GM18505 (cell line): ENCODE measurements around the gene CLEC14A.

ENCODE experiments used
- ATAC-seq: cut with Tn5 transposase; IDR thresholded peaks from one replicate; pipeline ENCODE4 v1.9.1; 2021; ENCODE audit not compliant: unreplicated experiment
- POLR2A ChIP-seq: IDR thresholded peaks from 4 replicates; pipeline ENCODE4 v1.6.1; 2011; ENCODE audit warnings: borderline replicate concordance; ENCODE audit not compliant: insufficient read depth, insufficient read length; ENCODE audit errors: extremely low read depth

The CLEC14A gene

DNA sequence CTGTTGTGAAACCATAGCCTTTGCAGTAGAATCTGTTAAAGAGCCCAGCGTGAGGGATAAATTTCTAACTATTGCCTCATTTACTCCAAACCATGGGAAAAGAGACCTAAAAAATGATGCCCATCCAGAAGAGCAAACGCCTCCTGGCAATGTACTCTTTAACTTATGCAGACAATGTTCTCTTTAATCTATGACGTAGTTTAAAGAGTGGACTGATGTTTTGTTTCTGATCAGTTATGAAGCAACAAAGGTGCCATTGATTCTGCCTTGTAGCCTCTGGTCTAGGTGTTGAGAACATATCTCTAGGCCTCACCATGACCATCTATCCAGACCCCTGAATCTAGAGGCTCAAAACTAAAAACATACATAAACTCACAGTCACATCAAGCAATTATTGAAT is 34.8 kb downstream of the CLEC14A start:
- no peak for ATAC-seq
- TF ChIP-seq POLR2A: no peak

DNA sequence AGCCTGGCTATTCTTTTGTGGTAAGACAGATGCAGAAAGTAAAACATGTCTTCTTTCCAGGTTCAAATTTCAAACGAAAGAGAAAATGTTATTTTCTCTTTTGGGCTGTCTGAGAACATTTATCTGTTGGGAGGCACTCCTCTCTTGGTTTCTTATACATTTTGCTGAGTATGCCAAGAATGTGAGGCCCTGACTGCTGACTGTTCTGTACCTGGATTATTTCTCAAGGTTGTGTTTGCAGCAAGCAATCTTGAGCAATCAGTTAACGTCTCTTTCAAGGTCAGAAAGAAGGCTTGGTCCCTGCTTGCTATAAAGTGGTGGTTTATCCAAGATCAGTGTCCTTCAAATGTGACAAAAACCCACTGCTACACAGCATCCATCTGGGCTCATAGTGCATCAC is 38.3 kb downstream of the CLEC14A start:
- ATAC-seq: no peak
- TF ChIP-seq POLR2A: no peak

DNA sequence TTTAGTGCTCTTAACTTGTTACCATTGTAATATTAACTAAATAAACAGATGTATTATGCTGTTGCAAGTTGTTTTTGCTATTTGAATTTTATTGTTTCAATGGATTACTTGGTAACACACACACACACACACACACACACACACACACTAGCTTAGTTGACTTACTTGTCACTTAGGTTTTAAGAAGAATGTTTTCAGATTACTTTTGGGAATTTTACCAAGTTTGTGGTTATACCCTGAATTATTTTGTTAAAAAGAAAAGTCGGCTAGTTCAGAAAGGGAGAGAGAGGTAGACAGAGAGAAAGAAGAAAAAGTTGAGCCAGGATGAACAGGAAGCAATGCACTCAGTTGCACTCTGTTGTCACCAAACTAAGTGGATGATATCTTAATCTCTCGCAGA is 42.9 kb downstream of the CLEC14A start:
- no peak for ATAC-seq
- no peak for TF ChIP-seq POLR2A

DNA sequence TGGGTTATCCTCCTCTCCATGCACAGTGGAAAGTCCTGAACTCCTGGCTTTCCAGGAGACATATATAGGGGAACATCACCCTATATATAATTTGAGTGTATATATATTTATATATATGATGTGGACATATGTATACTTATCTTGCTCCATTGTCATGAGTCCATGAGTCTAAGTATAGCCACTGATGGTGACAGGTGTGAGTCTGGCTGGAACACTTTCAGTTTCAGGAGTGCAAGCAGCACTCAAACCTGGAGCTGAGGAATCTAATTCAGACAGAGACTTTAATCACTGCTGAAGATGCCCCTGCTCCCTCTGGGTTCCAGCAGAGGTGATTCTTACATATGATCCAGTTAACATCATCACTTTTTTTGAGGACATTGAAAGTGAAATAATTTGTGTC is 43.8 kb downstream of the CLEC14A start:
- no peak for ATAC-seq

DNA sequence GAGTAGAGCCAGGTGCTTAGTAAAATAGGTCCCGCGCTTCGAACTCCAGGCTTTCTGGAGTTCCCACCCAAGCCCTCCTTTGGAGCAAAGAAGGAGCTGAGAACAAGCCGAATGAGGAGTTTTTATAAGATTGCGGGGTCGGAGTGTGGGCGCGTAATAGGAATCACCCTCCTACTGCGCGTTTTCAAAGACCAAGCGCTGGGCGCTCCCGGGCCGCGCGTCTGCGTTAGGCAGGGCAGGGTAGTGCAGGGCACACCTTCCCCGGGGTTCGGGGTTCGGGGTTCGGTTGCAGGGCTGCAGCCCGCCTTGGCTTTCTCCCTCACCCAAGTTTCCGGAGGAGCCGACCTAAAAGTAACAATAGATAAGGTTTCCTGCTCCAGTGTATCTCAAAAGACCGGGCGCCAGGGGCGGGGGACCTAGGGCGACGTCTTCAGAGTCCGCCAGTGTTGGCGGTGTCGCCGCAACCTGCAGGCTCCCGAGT is 44.6 kb downstream of the CLEC14A start:
- no peak for TF ChIP-seq POLR2A
- no peak for ATAC-seq

More for the DNA sequence above, 43.8 kb downstream of the CLEC14A start:
- TF ChIP-seq POLR2A: no peak

DNA sequence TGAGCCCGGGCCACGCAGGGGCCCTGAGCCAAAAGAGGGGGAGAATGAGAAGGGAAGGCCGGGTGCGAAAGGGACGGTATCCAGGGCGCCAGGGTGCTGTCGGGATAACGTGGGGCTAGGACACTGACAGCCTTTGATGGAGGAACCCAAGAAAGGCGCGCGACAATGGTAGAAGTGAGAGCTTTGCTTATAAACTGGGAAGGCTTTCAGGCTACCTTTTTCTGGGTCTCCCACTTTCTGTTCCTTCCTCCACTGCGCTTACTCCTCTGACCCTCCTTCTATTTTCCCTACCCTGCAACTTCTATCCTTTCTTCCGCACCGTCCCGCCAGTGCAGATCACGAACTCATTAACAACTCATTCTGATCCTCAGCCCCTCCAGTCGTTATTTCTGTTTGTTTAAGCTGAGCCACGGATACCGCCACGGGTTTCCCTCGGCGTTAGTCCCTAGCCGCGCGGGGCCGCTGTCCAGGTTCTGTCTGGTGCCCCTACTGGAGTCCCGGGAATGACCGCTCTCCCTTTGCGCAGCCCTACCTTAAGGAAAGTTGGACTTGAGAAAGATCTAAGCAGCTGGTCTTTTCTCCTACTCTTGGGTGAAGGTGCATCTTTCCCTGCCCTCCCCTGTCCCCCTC is 45.2 kb downstream of the CLEC14A start:
- TF ChIP-seq POLR2A: no peak
- ATAC-seq: no peak

DNA sequence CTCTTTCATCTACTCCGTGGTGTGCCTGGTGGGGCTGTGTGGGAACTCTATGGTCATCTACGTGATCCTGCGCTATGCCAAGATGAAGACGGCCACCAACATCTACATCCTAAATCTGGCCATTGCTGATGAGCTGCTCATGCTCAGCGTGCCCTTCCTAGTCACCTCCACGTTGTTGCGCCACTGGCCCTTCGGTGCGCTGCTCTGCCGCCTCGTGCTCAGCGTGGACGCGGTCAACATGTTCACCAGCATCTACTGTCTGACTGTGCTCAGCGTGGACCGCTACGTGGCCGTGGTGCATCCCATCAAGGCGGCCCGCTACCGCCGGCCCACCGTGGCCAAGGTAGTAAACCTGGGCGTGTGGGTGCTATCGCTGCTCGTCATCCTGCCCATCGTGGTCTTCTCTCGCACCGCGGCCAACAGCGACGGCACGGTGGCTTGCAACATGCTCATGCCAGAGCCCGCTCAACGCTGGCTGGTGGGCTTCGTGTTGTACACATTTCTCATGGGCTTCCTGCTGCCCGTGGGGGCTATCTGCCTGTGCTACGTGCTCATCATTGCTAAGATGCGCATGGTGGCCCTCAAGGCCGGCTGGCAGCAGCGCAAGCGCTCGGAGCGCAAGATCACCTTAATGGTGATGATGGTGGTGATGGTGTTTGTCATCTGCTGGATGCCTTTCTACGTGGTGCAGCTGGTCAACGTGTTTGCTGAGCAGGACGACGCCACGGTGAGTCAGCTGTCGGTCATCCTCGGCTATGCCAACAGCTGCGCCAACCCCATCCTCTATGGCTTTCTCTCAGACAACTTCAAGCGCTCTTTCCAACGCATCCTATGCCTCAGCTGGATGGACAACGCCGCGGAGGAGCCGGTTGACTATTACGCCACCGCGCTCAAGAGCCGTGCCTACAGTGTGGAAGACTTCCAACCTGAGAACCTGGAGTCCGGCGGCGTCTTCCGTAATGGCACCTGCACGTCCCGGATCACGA is 46.0 kb downstream of the CLEC14A start:
- TF ChIP-seq POLR2A: no peak
- ATAC-seq: no peak

DNA sequence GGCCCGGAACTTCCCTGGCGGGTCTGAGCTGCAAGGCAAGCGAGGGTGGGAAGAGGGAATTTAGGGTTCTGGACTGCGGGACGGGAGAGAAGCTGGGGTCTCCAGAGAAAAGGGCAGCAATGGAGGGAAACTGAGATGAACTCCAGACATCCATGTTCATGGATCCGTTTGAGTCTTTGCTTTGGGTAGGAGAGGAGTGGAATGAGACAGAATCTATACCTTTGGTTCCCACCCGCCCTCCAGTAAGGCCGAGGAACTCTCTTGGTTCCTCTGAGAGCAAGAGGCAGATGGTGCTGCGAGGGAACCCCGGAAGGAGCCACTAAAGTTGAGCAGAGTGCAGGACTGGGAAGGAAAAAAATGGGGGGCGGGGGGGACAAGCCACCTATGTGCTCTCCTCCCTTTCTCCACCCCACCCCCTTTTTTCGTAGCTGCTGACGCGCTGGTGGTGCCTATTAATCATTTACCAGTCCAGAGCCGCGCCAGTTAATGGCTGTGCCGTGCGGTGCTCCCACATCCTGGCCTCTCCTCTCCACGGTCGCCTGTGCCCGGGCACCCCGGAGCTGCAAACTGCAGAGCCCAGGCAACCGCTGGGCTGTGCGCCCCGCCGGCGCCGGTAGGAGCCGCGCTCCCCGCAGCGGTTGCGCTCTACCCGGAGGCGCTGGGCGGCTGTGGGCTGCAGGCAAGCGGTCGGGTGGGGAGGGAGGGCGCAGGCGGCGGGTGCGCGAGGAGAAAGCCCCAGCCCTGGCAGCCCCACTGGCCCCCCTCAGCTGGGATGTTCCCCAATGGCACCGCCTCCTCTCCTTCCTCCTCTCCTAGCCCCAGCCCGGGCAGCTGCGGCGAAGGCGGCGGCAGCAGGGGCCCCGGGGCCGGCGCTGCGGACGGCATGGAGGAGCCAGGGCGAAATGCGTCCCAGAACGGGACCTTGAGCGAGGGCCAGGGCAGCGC is 47.0 kb downstream of the CLEC14A start:
- TF ChIP-seq POLR2A: no peak
- no peak for ATAC-seq

DNA sequence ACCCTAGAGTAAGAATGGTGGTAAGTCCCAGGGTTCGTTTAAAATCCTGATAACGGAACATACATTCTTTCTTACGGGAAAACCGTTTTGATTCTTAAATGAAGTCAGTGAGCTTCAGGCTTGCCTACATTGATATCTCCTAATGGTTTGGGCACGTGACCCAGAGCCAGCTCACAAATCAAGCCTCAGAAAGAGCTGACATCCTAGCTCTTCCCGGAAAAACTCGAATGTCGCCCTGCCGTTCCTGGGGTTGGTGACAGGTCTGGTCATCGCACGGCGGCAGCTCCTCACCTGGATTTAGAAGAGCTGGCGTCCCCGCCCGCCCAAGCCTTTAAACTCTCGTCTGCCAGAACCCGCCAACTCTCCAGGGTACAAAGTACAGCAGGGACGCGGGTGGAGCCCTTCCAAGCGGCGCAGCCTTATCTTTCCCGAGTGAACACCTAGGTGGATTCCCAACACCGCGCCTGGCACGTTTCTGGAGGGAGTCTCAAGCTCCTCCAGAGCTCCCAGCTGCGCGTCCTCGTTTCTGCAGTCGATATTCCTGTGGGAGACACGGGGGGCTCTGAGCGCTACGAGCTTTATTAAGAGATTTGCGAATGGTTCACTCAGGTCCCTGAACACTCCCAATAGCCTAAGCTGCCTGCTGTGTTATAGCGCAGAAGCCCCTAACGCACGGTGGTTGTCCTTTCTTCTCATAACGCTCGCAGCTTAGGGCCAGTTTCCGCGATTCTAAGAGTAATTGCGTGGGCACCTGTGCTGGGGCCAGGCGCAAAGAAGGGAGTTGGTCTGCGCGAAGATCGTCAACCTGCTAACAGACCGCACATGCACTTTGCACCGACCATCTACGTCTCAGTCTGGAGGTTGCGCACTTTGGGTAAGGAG is 47.9 kb downstream of the CLEC14A start, which contains the start of gene SSTR1:
Gene SSTR1, plus strand, starts transcription at position 169 of the 882 bp plus-strand sequence. CDS start 1,486 bp downstream, outside the sequence.
- no peak for ATAC-seq
- no peak for TF ChIP-seq POLR2A

DNA sequence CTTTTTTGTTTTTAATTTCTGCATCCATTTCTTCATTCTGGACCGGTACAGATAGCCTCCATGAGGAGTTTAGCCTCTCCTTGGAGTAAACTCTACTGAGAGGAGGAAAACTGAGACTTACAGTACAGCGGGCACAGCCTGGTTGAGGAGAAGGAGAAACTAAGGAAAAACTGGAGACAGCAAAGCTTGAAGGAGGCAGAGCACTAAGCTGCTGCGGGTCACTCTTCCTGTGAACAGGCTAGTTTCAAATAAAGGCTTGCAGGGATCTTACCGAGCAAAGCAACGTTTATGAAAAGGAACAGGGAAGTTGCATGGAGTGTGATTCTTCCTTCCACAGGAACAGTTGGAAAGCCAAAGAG is 48.5 kb downstream of the CLEC14A start:
- ATAC-seq: no peak
- TF ChIP-seq POLR2A: no peak

DNA sequence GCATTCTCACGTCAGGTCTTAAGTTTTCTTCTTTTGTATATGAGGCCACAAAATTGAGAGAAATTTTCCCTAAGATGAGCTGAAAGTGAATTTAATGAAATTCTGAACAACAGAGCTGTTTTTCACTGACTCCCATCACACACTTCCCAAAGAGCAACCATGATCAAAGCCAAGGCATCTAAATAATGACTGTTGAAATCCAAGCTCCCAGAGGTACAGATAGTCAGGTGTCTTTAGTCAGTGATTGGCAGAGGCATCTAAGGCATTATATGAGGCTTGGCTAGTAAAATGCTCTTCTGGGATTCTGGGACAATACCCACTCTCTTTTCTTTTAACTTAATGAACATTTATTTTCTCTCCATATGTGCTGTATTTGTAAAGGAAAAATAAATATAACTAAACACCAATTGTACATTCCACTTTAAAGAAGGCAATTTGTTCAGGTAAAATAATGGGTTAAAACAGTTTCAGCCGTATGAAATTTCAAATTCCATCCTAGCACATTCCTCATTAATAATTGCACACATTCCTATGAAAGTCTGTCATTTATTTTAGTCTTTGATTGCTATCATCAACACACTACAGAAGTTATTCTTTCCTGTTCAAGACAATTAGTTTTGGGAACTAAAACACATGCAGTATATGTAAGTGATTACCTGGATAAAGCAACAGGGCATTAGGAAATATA is 49.1 kb downstream of the CLEC14A start:
- TF ChIP-seq POLR2A: no peak
- no peak for ATAC-seq
